Peyer's patch (tissue), 4 donors: ENCODE results near the gene PDCD4.

Source experiments
- CTCF ChIP-seq, 6 experiments: fragments of 450-650 bp in 4 of 6; fragments of 200-600 bp in 2 of 6; sonication (generic) in 1 of 6; IDR thresholded peaks; one replicate each; pipeline ENCODE4 v1.5.1; 2017 to 2019; ENCODE audit warnings: antibody characterized with exemption in 6 of 6, mild to moderate bottlenecking in 3 of 6, moderate library complexity in 1 of 6
- POLR2A ChIP-seq, 2 donors: fragments of 450-650 bp; IDR thresholded peaks; one replicate each; pipeline ENCODE4 v1.5.1; 2017; ENCODE audit warnings: antibody characterized with exemption in 2 of 2, mild to moderate bottlenecking in 2 of 2, moderate library complexity in 2 of 2

- TF ChIP-seq CTCF (IDR thresholded peaks at IDR 0.05) (no peak), POLR2A (IDR thresholded peaks at IDR 0.05) (no peak)
These were observed 8.3 kb downstream of the PDCD4 start for GRCh38 chr10:110880012-110880411.
